ENCODE measurements around the gene RSPH6A.

The RSPH6A gene

DNA sequence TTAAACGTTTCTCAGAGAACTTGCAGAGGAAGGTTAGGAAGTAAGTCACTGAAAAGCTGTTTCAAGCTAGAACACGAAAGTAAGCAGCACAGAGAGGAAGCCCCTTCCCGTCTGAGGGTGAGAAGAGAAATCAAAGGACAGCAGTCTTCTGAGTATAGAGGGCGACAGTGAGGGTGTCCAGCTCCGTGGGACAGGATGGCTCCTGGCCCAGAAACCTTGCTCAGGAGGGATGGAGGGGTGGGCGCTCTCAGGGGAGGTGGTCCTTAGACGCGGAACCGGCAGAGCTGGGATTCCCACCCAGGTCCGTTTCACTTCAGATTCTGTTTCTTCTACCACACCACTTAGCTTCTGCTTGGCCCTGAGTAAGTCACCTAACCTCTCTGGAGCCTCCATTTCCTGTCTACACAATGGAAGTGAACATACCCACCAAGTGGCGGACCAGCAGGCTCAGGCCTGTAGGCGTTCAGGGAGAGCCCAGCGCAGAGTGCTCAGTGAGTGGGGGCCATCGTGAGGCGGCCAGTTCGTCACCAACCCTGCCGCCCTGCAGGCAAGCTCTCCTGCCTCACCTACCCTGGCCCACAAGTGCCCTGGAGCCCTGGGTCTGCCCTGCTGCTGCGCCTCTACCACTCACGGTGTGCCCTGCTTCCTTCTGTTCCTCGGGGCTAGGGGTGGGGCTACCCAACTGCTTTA is 5.5 kb upstream of the RSPH6A start:
- no peak overlapping the region for H3K4me3 ChIP-seq (replicated peaks; ENCODE audit: low read depth, low read length)
- H3K27me3 ChIP-seq (replicated peaks; ENCODE audit: control insufficient read depth, insufficient read depth, low read length) = no peaks in the 10 kb centered on the region
- TF ChIP-seq, protein P1, sequence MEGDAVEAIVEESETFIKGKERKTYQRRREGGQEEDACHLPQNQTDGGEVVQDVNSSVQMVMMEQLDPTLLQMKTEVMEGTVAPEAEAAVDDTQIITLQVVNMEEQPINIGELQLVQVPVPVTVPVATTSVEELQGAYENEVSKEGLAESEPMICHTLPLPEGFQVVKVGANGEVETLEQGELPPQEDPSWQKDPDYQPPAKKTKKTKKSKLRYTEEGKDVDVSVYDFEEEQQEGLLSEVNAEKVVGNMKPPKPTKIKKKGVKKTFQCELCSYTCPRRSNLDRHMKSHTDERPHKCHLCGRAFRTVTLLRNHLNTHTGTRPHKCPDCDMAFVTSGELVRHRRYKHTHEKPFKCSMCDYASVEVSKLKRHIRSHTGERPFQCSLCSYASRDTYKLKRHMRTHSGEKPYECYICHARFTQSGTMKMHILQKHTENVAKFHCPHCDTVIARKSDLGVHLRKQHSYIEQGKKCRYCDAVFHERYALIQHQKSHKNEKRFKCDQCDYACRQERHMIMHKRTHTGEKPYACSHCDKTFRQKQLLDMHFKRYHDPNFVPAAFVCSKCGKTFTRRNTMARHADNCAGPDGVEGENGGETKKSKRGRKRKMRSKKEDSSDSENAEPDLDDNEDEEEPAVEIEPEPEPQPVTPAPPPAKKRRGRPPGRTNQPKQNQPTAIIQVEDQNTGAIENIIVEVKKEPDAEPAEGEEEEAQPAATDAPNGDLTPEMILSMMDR (IDR thresholded peaks at IDR 0.05; ENCODE audit: insufficient read depth, low read length, poor library complexity, severe bottlenecking) = no peak
- H3K36me3 ChIP-seq (ENCODE audit: control insufficient read depth, insufficient read depth, low read length) = peaks cover 40% of the 10 kb centered on the region
- DNase-seq (ENCODE audit: extremely low read depth, insufficient read length) = no peak

DNA sequence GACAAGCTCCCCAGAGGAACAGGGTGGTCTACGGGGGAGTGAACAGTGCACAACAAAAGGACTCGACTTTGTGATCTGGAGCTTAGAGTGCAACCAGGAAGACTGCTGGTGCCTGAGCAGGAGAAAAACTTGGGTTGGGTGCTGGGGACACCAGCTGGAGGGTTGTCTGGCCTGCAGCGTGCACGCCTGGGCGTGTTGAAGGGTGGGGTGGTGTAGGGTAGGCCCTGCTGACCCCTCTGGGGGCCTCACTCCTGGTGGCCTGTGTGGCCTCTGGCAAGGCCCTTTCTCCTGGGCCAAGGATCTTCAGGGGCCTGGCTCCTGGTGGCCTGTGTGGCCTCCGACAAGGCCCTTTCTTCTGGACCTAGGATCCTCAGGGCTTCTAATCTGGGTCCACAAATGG is 4.7 kb upstream of the RSPH6A start:
- Histone ChIP-seq H3K4me3 (replicated peaks; ENCODE audit: low read depth, low read length) (no peak overlapping the region), H3K27me3 (replicated peaks; ENCODE audit: control insufficient read depth, insufficient read depth, low read length) (no peaks in the 10 kb centered on the region), H3K36me3 (ENCODE audit: control insufficient read depth, insufficient read depth, low read length) (peaks cover 32% of the 10 kb centered on the region)
- TF ChIP-seq, protein P1 (IDR thresholded peaks at IDR 0.05; ENCODE audit: insufficient read depth, low read length, poor library complexity, severe bottlenecking) = no peak
- no peak for DNase-seq (ENCODE audit: extremely low read depth, insufficient read length)

DNA sequence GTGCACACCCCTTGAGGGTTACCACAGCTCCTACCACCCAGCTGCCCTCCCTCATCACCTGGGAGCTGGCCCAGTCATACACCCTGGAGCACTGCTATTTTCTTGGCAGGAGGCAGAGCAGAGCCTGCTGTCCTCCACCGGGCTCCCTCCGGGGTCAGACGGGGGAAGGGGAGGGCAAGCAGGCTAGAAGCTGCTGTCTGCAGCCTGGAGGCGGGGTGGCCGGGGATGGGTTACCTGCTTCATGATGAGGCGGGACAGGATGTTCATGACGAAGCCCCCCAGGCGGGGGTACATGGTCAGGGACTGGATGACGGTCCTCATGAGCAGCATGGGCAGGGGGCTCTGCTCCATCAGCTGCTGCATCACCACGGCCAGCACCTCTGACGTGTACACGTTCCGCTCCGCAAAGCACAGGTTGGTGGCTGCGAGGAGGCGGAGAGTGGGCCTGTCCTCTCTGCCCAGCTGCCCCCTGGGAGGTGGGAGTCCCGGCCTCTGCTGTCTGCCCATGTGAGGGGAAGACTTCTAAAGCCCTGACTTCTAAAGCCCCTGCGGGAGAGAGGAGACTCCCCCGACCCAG is 2.7 kb upstream of the RSPH6A start:
- Histone ChIP-seq H3K4me3 (replicated peaks; ENCODE audit: low read depth, low read length) (no peak overlapping the region), H3K27me3 (replicated peaks; ENCODE audit: control insufficient read depth, insufficient read depth, low read length) (no peaks in the 10 kb centered on the region), H3K36me3 (ENCODE audit: control insufficient read depth, insufficient read depth, low read length) (peaks cover 23% of the 10 kb centered on the region)
- DNase-seq (ENCODE audit: extremely low read depth, insufficient read length) = no peak
- TF ChIP-seq, protein P1 (IDR thresholded peaks at IDR 0.05; ENCODE audit: insufficient read depth, low read length, poor library complexity, severe bottlenecking) = no peak

DNA sequence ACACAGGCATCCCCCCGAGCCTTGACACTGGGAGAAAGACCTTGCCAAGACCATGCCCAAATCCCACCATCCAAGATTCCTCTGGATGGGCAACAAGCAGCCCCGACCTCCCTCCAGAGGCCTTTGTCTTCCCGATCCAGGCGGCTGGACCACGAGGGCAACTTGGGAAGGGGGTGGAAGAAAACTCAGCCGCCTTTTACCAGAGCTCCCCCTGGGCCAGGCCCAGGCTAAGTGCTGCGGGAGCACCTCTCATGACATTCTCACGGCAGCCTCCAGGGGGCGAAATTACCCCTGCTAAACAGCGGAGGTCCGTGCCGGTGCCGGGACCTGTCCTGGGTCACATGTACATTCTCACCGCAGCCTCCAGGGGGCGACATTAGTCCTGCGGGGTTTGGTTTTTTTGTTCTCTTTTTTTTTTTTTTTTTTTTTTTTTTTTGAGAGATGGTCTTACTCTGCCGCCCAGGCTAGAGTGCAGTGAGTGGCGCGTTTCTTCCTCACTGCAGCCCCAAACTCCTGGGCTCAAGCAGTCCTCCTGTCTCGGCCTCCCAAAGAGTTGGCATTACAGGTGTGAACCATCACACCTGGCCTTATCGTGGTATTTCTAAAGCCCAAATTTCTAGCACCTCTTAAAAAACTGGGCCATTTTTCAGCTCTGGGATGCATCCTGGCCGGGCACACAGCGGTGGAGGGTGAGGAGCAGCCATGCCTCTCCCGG is 2.1 kb upstream of the RSPH6A start:
- H3K4me3 ChIP-seq (replicated peaks; ENCODE audit: low read depth, low read length) = no peak overlapping the region
- peaks cover 23% of the 10 kb centered on the region for H3K36me3 ChIP-seq (ENCODE audit: control insufficient read depth, insufficient read depth, low read length)
- DNase-seq (ENCODE audit: extremely low read depth, insufficient read length) = peak; percentile 80
- H3K27me3 ChIP-seq (replicated peaks; ENCODE audit: control insufficient read depth, insufficient read depth, low read length) = no peaks in the 10 kb centered on the region
- TF ChIP-seq, protein P1 (IDR thresholded peaks at IDR 0.05; ENCODE audit: insufficient read depth, low read length, poor library complexity, severe bottlenecking) = peak; percentile 99

DNA sequence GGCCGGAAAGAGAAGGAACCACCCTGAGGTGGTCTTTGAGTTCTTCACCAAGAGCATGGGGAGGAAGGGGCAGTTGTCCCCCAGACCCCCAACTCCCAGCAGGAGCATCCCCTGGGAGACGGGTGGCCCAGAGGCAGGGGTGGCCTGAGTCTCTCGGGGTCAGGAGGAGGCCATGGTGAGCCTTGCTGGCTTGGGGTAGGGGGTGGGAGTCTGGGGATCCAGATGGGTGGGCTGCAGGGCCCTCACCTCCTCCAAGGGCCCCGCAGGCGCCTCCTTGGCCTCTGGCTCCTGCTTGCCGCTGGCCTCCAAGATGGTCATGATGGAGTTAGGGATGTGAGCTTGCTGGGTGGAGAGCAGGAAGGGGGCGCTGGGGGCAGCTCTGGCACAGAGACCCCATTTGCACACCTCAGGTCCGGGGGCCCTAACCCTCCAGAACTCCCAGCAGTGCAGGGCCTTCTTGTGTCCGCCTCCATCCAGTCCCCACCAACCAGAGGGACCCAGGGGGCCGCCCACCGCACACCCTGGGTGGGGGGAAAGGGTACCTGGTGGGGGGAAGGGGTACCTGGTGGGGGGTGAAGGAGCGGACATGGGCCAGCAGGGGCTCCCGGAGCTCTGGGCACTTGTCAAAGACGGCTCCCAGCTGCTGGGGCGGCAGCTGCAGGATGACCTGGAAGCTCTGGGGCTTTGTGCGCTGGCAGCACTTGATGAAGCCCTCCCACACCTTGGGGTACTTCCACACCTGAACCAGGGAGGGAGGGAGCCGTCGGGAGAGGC is 1.3 kb upstream of the RSPH6A start:
- H3K36me3 ChIP-seq (ENCODE audit: control insufficient read depth, insufficient read depth, low read length) = peaks cover 20% of the 10 kb centered on the region
- H3K27me3 ChIP-seq (replicated peaks; ENCODE audit: control insufficient read depth, insufficient read depth, low read length) = no peaks in the 10 kb centered on the region
- no peak for DNase-seq (ENCODE audit: extremely low read depth, insufficient read length)
- H3K4me3 ChIP-seq (replicated peaks; ENCODE audit: low read depth, low read length) = no peak overlapping the region
- TF ChIP-seq, protein P1 (IDR thresholded peaks at IDR 0.05; ENCODE audit: insufficient read depth, low read length, poor library complexity, severe bottlenecking) = peak; percentile 4

Data from GM06990 (cell line).